ENCODE data around the gene EIF3D.

- TF ChIP-seq POLR2A (IDR thresholded peaks at IDR 0.05; ENCODE audit: low read depth, low read length), result no peak
- TF ChIP-seq POLR2AphosphoS5 (IDR thresholded peaks at IDR 0.05; ENCODE audit: low read depth, low read length), result no peak
These were observed 19.6 kb upstream of the EIF3D start for GRCh38 chr22:36548606-36549005.

Data from GM12892 (cell line).